Ovary (tissue), 3 donors: ENCODE data around the gene GRK2.

Source experiments
- CTCF ChIP-seq, 3 donors: fragments of 450-650 bp in 2 of 3; fragments of 200-600 bp in 1 of 3; IDR thresholded peaks; one replicate each; pipeline versions ENCODE4 v1.5.1 to v1.8.0; 2016 to 2022; ENCODE audit warnings: antibody characterized with exemption in 3 of 3, mild to moderate bottlenecking in 1 of 3
- POLR2A ChIP-seq: fragments of 450-650 bp; IDR thresholded peaks from one replicate; pipeline ENCODE4 v1.6.1; 2017; ENCODE audit warnings: antibody characterized with exemption, mild to moderate bottlenecking, moderate library complexity
- donor health status: DM: no; HTN: no; CAD: no.

GRCh38 chr11:67264877-67265632 is 1.2 kb upstream of the GRK2 start:
- TF ChIP-seq CTCF (IDR thresholded peaks at IDR 0.05) (no peak), POLR2A (no peak)
